Right lobe of liver (tissue), 4 donors: ENCODE results near the gene C17orf58.
A peak's percentile ranks its signal among the peaks of the same experiment; 100 is the strongest.
"Not testable (repeated sequence)": the region's sequence is repeated elsewhere in the genome, so short reads cannot be mapped to it uniquely, and the experiment has no call there.

ENCODE experiments used
- POLR2A ChIP-seq: fragments of 450-650 bp; IDR thresholded peaks from one replicate; pipeline ENCODE4 v1.6.1; 2017; ENCODE audit warnings: antibody characterized with exemption, mild to moderate bottlenecking
- TF ChIP-seq, protein P1 (sequence below), 4 donors: fragments of 200-600 bp in 3 of 4; fragments of 450-650 bp in 1 of 4; IDR thresholded peaks; one replicate each; pipeline versions ENCODE4 v1.5.1 to v1.8.0; 2016 to 2022; ENCODE audit warnings: antibody characterized with exemption in 4 of 4, mild to moderate bottlenecking in 2 of 4
- donor health status: DM: no; HTN: no; CAD: no.
- donor health status: DM: no; HTN: no; CAD: no.
- donor health status: DM: no; HTN: yes; CAD: no.

DNA sequence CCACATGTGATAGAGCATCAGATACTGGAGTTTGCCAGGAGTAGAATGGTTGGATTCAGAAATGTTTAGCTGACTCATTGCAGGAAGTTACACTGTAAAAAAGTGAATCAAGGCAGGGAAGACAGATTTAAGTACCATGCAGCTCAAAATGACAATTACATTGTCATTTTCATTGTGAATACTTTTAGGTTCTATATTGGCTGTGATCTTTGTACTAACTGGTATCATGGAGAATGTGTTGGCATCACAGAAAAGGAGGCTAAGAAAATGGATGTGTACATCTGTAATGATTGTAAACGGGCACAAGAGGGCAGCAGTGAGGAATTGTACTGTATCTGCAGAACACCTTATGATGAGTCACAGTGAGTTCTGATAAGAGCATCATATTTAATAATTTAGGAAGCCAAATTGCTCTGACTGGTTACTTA, 33.1 kb downstream of the C17orf58 start:
- TF ChIP-seq POLR2A, result not testable (repeated sequence)
- TF ChIP-seq, protein P1, sequence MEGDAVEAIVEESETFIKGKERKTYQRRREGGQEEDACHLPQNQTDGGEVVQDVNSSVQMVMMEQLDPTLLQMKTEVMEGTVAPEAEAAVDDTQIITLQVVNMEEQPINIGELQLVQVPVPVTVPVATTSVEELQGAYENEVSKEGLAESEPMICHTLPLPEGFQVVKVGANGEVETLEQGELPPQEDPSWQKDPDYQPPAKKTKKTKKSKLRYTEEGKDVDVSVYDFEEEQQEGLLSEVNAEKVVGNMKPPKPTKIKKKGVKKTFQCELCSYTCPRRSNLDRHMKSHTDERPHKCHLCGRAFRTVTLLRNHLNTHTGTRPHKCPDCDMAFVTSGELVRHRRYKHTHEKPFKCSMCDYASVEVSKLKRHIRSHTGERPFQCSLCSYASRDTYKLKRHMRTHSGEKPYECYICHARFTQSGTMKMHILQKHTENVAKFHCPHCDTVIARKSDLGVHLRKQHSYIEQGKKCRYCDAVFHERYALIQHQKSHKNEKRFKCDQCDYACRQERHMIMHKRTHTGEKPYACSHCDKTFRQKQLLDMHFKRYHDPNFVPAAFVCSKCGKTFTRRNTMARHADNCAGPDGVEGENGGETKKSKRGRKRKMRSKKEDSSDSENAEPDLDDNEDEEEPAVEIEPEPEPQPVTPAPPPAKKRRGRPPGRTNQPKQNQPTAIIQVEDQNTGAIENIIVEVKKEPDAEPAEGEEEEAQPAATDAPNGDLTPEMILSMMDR (IDR thresholded peaks at IDR 0.05), result peak; percentile 70 to 73 (median 72)
